ENCODE data around the gene PDIA5.

DNA sequence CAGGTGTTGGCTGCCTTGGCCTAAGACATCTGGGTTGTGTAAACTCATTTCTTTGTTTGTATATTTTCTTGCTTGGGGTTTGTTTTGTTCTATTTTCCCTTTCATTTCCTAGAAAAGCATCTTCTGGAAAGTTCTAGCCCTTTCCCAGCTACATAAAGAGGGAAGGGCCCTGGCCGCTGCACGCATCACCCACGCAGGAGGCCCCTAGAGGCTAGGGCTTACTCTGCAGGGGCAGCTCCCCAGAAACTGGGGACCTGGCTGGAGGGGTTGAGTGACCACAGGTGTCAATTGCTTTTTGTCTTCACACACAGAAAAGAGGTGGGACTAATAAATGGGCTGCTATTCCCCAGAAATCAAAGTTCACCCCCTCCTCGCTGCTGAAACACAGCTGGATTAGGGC is 52.6 kb downstream of the PDIA5 start:
- TF ChIP-seq, protein P1, sequence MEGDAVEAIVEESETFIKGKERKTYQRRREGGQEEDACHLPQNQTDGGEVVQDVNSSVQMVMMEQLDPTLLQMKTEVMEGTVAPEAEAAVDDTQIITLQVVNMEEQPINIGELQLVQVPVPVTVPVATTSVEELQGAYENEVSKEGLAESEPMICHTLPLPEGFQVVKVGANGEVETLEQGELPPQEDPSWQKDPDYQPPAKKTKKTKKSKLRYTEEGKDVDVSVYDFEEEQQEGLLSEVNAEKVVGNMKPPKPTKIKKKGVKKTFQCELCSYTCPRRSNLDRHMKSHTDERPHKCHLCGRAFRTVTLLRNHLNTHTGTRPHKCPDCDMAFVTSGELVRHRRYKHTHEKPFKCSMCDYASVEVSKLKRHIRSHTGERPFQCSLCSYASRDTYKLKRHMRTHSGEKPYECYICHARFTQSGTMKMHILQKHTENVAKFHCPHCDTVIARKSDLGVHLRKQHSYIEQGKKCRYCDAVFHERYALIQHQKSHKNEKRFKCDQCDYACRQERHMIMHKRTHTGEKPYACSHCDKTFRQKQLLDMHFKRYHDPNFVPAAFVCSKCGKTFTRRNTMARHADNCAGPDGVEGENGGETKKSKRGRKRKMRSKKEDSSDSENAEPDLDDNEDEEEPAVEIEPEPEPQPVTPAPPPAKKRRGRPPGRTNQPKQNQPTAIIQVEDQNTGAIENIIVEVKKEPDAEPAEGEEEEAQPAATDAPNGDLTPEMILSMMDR (IDR thresholded peaks at IDR 0.05) = no peak
- TF ChIP-seq SIN3A (IDR thresholded peaks at IDR 0.05; ENCODE audit: borderline replicate concordance, insufficient read depth, low read depth, low read length) (no peak), POLR2AphosphoS5 (IDR thresholded peaks at IDR 0.05; ENCODE audit: low read depth, low read length) (no peak)
- TF ChIP-seq, protein P2, sequence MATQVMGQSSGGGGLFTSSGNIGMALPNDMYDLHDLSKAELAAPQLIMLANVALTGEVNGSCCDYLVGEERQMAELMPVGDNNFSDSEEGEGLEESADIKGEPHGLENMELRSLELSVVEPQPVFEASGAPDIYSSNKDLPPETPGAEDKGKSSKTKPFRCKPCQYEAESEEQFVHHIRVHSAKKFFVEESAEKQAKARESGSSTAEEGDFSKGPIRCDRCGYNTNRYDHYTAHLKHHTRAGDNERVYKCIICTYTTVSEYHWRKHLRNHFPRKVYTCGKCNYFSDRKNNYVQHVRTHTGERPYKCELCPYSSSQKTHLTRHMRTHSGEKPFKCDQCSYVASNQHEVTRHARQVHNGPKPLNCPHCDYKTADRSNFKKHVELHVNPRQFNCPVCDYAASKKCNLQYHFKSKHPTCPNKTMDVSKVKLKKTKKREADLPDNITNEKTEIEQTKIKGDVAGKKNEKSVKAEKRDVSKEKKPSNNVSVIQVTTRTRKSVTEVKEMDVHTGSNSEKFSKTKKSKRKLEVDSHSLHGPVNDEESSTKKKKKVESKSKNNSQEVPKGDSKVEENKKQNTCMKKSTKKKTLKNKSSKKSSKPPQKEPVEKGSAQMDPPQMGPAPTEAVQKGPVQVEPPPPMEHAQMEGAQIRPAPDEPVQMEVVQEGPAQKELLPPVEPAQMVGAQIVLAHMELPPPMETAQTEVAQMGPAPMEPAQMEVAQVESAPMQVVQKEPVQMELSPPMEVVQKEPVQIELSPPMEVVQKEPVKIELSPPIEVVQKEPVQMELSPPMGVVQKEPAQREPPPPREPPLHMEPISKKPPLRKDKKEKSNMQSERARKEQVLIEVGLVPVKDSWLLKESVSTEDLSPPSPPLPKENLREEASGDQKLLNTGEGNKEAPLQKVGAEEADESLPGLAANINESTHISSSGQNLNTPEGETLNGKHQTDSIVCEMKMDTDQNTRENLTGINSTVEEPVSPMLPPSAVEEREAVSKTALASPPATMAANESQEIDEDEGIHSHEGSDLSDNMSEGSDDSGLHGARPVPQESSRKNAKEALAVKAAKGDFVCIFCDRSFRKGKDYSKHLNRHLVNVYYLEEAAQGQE (IDR thresholded peaks at IDR 0.05; ENCODE audit: insufficient read depth in 1 of 2, low read depth in 2 of 2, low read length in 1 of 2) = no peak
